Smooth muscle cell (in vitro differentiated cells): ENCODE data around the gene SH3D19. TPM values are rescaled to one million over a fixed set of nuclear protein-coding genes. Genes with fewer than 3 reads are reported as not detected.

Experiments used
- DNase-seq: peaks from one replicate; lab custom pipeline; 2025; ENCODE audit not compliant: unreplicated experiment; lab: John Stamatoyannopoulos, UW
- H2AFZ ChIP-seq: fragments of 200-600 bp; sonication (generic); 2 replicates; pipeline ENCODE4 v1.6.0; 2016; ENCODE audit warnings: antibody characterized with exemption, low read depth, mild to moderate bottlenecking
- H3F3A ChIP-seq: fragments of 200-600 bp; sonication (generic); 2 replicates; pipeline ENCODE4 v1.6.0; 2017; ENCODE audit warnings: antibody characterized with exemption, low read depth
- H3K27ac ChIP-seq: fragments of 200-600 bp; sonication (generic); 2 replicates; pipeline ENCODE4 v1.5.1; 2016; ENCODE audit warnings: low read depth, mild to moderate bottlenecking
- H3K27me3 ChIP-seq: fragments of 200-600 bp; sonication (generic); 2 replicates; pipeline ENCODE4 v1.6.1; 2016; ENCODE audit warnings: low read depth, mild to moderate bottlenecking
- H3K36me3 ChIP-seq: fragments of 200-600 bp; sonication (generic); 2 replicates; pipeline ENCODE4 v1.5.1; 2016; ENCODE audit warnings: low read depth
- H3K4me1 ChIP-seq: fragments of 200-600 bp; sonication (generic); 2 replicates; pipeline ENCODE4 v1.5.1; 2016; ENCODE audit warnings: low read depth
- H3K4me2 ChIP-seq: fragments of 200-600 bp; sonication (generic); 2 replicates; pipeline ENCODE4 v1.6.0; 2016; ENCODE audit warnings: mild to moderate bottlenecking
- H3K4me3 ChIP-seq: fragments of 200-600 bp; sonication (generic); 2 replicates; pipeline ENCODE4 v1.5.1; 2016; ENCODE audit warnings: mild to moderate bottlenecking
- H3K79me2 ChIP-seq: fragments of 200-600 bp; sonication (generic); 2 replicates; pipeline ENCODE4 v1.6.0; 2016; ENCODE audit warnings: low read depth, mild to moderate bottlenecking
- H3K9ac ChIP-seq: fragments of 200-600 bp; sonication (generic); 2 replicates; pipeline ENCODE4 v1.6.0; 2016; ENCODE audit warnings: low read depth
- H3K9me3 ChIP-seq: fragments of 200-600 bp; sonication (generic); replicated peaks from 2 replicates; pipeline ENCODE4 v1.5.1; 2016; ENCODE audit warnings: low read depth
- H4K20me1 ChIP-seq: fragments of 200-600 bp; sonication (generic); 2 replicates; pipeline ENCODE4 v1.6.0; 2016; ENCODE audit warnings: low read depth
- WGBS: methylation state at CpG from one replicate; pipeline ENCODE4 v1.1.7; 2016; ENCODE audit warnings: low lambda C conversion rate; 5-methylcytosine and 5-hydroxymethylcytosine counted together
- polyA plus RNA-seq: library from polyadenylated mRNA; unstranded; fragments of >200 nt; fragmentation: Nextera tagmentation; extraction: Ambion mirVana; gene quantifications from 2 replicates; pipeline ENCODE4 v1.2.1, GENCODE V29; 2016
- total RNA-seq: library from RNA; depleted of rRNA; stranded (reverse); fragments of >200 nt; gene quantifications from 2 replicates; pipeline ENCODE4 v1.2.3, GENCODE V29; 2014
- TF ChIP-seq, protein P1 (sequence below): fragments of 200-600 bp; sonication (generic); IDR thresholded peaks from 2 replicates; pipeline ENCODE4 v1.5.1; 2017; ENCODE audit warnings: borderline replicate concordance, mild to moderate bottlenecking, antibody characterized with exemption; ENCODE audit not compliant: insufficient read depth, poor library complexity, severe bottlenecking

SH3D19 gene
- total and polyA plus RNA-seq, 2 experiments from 2014 or later, result 7.9 to 20.3 TPM

DNA sequence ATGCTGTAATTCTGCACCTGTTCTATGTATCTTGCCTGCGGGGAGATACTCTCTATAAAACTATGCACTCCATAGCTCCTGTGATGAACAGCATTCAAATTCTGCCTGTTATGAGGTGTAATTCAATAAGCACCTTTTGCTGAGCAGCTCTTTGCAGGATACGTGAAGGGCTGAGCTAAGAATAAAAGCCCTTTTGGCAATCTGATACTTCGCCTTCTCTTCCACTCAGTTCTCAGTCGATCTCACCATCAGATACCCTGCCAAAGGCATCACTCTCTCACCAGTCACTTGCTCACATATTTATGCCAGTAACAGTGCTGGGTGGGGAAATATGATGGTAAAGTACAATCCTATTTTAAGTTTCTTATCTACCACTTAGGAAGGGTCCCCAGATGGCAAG is 158.8 kb downstream of the SH3D19 start:
- Histone ChIP-seq H4K20me1 (no peaks in the 10 kb centered on the region), H3K4me3 (no peak overlapping the region), H3K9ac (no peak overlapping the region), H2AFZ (no peak overlapping the region), H3K36me3 (no peaks in the 10 kb centered on the region), H3K27ac (no peak overlapping the region), H3K79me2 (no peaks in the 10 kb centered on the region), H3K4me2 (no peak overlapping the region), H3K9me3 (no peaks in the 10 kb centered on the region), H3F3A (peaks cover 5% of the 10 kb centered on the region), H3K27me3 (no peaks in the 10 kb centered on the region), H3K4me1 (peaks cover 21% of the 10 kb centered on the region)
- WGBS, result 87% methylated on average over 4 of the region's 4 CpGs
- TF ChIP-seq, protein P1, sequence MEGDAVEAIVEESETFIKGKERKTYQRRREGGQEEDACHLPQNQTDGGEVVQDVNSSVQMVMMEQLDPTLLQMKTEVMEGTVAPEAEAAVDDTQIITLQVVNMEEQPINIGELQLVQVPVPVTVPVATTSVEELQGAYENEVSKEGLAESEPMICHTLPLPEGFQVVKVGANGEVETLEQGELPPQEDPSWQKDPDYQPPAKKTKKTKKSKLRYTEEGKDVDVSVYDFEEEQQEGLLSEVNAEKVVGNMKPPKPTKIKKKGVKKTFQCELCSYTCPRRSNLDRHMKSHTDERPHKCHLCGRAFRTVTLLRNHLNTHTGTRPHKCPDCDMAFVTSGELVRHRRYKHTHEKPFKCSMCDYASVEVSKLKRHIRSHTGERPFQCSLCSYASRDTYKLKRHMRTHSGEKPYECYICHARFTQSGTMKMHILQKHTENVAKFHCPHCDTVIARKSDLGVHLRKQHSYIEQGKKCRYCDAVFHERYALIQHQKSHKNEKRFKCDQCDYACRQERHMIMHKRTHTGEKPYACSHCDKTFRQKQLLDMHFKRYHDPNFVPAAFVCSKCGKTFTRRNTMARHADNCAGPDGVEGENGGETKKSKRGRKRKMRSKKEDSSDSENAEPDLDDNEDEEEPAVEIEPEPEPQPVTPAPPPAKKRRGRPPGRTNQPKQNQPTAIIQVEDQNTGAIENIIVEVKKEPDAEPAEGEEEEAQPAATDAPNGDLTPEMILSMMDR, result no peak
- DNase-seq, result no peak

DNA sequence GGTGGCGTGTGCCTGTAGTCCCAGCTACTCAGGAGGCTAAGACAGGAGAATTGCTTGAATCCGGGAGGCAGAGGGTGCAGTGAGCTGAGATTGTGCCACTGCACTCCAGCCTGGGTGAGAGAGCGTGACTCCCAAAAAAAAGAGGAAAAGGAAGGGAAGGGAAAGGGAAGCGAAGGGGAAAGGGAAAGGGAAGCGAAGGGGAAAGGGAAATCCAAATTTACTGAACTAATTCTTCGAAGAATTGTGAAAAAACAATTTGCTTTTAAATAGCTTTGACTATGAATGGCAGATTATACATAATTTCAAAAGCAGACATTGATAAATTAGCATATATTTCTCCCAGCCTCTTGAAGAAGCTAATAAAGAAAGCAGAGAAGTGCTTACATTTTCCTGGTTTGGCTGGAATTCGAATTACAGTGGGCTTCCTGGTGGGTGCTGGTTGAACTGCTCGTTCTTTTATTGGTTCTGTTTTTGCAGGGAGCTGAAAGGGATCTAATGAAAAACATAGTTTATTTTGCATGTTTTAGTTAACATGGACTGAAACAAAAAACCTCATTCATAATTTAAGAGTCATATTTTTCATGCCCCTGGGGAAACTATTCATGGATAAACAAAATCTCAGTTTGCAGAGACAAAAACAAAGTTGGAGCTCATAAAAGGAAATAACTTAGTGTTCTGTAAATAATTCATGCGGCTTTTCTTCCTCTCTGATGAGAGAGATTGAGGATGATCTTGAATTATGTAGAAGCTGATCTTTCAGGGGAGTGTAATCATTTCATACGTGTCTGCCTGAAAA is 160.0 kb downstream of the SH3D19 start:
- Histone ChIP-seq H3K9me3 (no peaks in the 10 kb centered on the region), H2AFZ (peak overlapping the region; percentile 14), H4K20me1 (no peaks in the 10 kb centered on the region), H3K4me3 (no peak overlapping the region), H3K36me3 (no peaks in the 10 kb centered on the region), H3K4me2 (no peak overlapping the region), H3K9ac (no peak overlapping the region), H3K4me1 (peaks cover 16% of the 10 kb centered on the region), H3K27ac (no peak overlapping the region), H3K79me2 (no peaks in the 10 kb centered on the region), H3K27me3 (no peaks in the 10 kb centered on the region), H3F3A (peaks cover 5% of the 10 kb centered on the region)
- TF ChIP-seq, protein P1, result no peak
- WGBS, result 80% methylated on average over 10 of the region's 10 CpGs
- DNase-seq, result no peak

DNA sequence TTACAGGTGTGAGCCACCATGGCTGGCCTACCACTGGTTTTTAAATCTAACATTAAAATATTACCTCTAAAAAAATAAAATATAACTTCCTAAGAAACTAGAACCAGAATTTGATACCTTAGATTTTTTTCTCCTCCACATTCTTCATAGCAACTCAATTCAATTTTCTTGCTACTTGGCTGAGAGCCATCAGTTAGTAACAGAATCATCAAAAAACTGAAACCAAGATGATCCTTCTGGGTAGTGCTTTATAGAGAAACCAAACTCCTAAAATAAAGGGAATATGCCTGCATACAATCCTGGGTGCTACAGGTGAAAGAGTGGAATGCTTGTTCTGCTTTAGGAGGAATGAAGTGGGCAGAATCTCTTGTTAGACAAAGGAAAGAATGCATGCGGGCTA is 161.6 kb downstream of the SH3D19 start:
- Histone ChIP-seq H3K4me2 (no peak overlapping the region), H3K4me3 (no peak overlapping the region), H3K79me2 (no peaks in the 10 kb centered on the region), H3K4me1 (peaks cover 4% of the 10 kb centered on the region), H3K27ac (no peak overlapping the region), H4K20me1 (no peaks in the 10 kb centered on the region), H2AFZ (no peak overlapping the region), H3F3A (no peaks in the 10 kb centered on the region), H3K9ac (no peak overlapping the region), H3K9me3 (no peaks in the 10 kb centered on the region), H3K27me3 (no peaks in the 10 kb centered on the region), H3K36me3 (no peaks in the 10 kb centered on the region)
- no peak for DNase-seq
- TF ChIP-seq, protein P1, result no peak
- WGBS, result 97% methylated on average over 1 of the region's 1 CpG

DNA sequence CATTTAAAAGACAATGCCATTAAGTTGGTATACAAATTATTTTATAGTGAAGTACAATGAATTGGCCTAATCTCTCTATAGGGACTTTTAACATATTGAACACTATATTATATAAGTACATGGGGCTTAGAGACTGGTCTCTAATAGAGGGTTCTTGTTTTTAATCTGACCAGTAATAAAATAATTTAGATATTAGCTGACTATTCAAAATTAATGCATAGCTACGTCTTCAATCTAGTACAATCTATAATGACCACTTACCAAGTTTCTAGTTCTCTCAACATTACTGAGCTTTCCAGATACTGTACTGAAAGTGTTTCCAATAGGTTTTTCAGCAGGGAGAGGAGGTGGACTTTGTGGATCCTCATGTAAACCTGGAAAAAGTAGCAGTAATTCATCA is 166.4 kb downstream of the SH3D19 start:
- Histone ChIP-seq H3K9me3 (no peaks in the 10 kb centered on the region), H4K20me1 (no peaks in the 10 kb centered on the region), H3K36me3 (no peaks in the 10 kb centered on the region), H3K9ac (no peak overlapping the region), H3K4me1 (no peaks in the 10 kb centered on the region), H3K79me2 (no peaks in the 10 kb centered on the region), H3K4me3 (no peak overlapping the region), H3K27me3 (no peaks in the 10 kb centered on the region), H3K27ac (no peak overlapping the region), H3K4me2 (no peak overlapping the region), H3F3A (no peaks in the 10 kb centered on the region), H2AFZ (no peak overlapping the region)
- TF ChIP-seq, protein P1, result no peak
- no peak for DNase-seq
- WGBS, result 94% methylated on average over 1 of the region's 1 CpG
